GM21447 (cell line): ENCODE data around the gene HCK.

Experiments
- ATAC-seq: cut with Tn5 transposase; IDR thresholded peaks from one replicate; pipeline ENCODE4 v1.9.1; 2021; ENCODE audit not compliant: unreplicated experiment

HCK gene

DNA sequence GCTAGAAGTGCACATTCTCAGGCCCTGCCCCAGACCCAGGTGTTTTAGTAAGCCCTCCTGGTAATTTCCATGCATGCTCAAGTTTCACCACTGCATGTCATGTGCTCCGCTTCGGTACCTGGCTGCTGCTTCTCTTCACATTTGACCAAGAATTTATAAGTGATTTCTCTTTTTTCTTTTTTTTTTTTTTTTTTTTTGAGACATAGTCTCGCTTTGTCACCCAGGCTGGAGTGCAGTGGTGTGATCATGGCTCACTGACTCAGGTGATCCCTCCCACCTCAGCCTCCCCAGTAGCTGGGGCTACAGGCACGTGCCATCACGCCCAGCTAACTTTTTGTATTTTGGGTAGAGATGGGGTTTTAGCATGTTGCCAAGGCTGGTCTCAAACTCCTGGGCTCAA is 73.5 kb downstream of the HCK start:
- no peak for ATAC-seq

DNA sequence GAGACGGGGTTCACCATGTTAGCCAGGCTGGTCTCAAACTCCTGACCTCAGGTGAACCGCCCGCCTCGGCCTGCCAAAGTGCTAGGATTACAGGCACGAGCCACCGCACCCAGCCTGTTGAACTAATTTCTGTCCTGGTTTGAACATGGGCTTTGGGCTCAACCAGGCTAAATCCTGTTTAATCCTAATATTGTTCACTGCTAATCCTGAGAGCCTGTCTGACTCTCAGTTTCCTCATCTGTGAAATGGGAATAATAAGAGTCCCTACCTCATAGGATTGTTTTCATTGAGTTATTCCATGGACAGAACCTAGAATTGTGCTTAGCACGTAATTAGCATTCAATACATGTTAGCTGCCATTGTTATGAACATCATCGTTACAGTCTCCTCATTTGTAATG is 74.9 kb downstream of the HCK start:
- no peak for ATAC-seq

DNA sequence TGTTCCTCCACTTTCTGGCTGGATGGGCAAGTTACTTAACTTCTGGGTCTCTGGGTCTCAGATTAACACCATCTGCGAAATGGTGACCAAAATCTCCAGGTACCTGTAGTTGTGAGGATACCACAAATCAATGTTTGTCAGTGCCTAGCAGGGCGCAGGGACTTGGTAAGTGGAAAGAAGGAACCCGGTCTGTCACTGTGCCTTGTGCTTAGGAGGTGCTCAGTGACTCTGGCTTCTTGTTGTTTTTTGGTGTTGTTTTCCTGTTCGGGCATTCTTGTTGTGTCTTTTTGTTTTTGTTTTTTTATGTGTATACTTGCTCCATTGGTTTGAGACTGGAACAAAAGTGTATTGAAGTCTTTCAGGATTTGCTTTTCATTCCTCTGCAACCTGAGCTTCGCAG is 75.3 kb downstream of the HCK start:
- ATAC-seq = no peak

DNA sequence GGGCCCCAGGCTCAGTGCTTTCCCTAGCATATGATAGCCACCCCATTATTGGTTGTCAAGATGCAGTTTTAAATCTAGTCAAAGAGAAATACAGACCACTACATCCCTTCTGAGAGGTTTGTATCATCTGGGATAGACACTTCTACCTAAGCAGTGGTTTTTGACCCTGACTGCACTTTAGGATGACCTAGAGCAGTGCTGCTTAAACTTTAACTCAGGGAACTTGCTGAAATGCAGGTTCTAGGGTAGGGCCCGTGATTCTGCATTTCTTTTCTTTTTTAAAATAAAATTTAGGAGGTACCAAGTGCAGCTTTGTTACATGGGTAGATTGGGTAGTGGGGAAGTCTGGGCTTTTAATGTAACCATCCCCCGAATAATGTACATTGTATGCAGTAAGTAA is 76.1 kb downstream of the HCK start:
- ATAC-seq = no peak

DNA sequence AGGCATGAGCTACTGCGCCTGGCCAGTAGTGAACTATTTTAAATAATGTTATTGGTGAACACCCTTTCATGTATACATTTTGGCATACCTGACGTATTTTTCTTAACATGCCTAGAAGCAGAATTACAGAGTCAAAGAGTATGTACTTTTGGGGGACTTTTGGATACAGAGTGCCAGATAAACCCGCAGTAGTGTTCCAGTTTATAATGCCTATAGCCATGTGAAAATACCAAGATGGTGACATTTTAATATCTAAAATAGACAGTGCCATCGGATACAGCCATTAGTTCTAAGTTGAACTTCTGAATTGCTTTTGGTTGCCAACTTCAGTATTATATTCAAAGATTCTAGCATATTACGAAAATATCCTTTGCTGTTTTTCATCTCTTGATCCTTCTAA is 77.8 kb downstream of the HCK start:
- ATAC-seq = no peak

DNA sequence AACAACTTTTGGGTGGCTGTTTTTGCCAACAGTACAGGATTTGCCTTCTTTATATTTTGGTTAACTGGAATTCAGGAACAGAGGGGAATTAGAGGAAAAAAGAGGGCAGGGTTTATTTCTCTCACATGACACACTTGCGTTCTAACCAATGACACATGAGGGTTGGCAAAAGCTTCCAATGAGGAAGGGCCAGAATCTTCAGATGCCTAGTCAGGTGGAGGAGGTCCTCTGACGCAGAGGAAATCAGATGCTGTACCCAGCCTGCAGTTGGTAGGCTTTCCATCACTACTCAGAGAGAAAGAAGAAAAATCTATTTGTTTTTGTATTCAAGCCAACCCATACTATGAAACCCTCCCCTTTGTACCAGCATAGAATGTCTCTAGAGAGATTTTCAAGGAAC is 78.3 kb downstream of the HCK start:
- no peak for ATAC-seq

DNA sequence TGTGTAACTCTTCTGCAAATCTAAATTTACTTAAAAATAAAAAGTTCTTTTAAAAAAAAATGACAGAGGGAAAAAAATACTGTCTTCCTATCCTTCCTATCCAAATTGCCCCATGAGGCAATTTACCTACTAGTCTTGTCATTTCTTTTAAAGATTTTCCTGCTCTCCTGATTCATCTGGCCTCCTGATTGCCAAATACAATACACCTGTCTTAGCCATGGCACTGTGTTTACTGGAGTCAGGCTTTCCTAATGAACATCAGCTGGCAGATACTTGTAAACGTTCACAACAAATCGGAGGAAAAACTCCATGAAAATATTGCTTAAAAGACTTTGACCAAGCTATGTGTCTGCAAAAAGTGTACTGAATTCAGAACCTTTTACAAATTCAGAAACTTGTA is 78.9 kb downstream of the HCK start:
- no peak for ATAC-seq

DNA sequence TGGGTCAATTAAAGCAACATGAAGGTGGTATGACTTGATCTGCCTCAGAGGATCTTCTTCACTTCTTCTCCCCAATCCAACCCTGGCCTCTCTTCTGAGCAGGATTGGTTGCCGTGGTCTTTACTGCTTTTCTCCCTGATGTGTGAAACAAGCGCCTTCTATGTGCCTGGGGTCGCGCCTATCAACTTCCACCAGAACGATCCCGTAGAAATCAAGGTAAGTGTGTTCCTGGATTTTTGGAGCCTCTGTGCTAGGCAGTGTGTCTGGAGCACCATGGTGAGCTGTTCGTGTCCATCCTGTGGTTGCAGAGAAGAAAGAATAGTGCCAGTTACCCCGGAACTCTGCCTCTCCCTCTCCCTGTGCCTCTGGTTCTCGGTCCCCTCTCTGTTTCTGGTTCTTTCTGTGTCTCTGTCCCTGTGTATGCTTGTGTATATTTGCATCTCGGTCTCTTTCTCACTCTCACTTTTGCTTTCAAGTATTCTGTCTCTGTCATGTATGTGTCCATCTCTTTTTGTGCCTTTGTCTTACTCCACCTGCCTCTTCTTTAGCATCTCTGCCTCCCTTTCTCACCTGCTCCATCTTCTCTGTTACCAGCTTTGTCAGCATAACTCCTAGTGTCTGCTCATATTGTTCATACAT is 81.0 kb downstream of the HCK start:
- peak; percentile 81 for ATAC-seq

DNA sequence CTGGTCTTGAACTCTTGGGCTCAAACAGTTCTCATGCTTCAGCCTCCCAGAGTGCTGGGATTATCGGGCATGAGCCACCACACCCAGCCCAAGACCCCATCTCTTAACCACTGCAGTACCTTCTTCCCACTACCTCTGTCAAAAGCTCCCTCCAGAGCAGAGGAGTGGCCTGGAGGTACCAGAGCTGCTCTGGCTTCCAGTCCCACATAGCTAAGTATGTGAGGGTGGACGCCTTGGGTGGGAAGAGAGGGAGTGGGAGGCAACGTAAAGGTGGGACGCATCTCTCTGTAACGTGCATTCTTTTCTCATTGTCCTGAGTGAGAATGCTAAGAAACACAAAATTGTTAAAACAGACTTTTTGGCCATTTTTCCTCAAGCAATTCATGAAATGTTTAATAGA is 82.0 kb downstream of the HCK start:
- ATAC-seq = no peak

DNA sequence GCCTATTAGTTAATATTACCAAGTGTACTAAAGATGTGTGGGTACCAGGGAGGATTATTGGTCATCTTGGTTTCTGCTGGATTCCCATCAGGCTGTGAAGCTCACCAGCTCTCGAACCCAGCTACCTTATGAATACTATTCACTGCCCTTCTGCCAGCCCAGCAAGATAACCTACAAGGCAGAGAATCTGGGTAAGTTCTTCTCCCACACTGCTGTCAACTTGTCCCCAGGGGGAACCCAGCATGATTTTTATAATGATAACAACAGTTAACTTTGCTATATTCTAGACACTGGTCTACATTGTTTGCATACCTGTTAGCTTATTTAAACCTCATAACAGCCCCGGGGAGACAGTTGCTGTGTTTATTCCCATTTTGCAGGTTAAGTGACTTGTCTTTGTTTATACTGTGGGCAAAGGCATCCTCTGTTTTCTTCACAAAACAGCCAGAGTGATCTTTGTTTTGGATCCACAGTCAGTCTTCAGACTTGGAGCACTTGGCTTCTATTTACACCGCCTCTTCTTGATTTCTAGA is 84.0 kb downstream of the HCK start:
- ATAC-seq = no peak

DNA sequence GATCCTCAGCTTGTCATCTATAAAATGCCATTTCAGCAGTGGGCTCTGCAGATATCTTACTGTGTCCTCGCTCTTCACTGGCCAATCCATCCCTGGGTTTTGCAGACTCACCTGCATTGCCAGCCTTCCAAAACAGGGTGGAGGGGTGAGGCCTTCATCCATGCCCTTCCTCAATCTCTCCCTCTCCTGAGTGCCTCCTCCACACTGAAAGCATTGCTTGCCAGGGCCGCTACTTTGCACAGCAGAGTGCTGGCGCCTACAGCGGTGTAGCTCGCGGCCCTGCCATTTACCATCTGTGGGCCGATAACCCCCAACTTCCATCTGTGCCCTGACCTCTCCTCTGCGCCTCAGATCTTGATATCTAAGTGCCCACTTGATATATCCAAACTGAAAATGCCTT is 86.9 kb downstream of the HCK start:
- no peak for ATAC-seq

DNA sequence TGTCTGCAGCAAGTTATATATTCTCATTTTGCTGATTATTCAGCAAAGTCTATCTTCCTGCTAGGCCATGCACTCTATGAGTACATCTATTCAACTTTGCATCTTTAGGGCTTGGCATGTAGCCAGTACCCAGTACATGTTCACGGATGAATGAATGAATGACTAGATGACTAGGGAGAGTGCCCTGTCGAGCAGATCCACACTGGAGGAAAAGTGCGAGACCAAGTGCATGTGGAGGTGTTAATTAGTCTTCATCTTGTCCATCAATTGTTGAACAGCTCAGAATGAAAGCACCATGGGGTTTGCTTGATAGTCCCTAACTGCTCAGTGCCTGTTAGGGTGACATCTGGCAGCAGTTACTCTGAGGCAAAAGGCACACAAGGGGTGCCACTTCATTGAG is 87.9 kb downstream of the HCK start:
- ATAC-seq = no peak

DNA sequence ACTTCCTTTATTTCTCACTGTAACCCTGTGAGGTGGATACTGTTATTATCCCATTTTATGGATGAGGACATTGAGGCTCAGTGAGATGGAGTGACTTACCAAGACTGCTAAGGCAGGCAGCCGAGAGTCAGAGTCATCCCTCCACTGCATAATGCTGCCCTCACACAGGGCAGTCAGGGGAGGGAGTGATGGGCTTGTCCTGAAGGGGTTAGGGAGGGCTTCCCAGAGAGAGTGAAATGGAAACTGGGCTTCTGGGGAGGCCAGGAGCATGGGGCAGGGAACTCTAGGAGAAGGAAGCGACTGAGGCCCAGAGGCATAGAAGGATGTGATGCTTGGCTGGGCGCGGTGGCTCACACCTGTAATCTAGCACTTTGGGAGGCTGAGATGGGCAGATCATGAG is 88.6 kb downstream of the HCK start:
- ATAC-seq = no peak

DNA sequence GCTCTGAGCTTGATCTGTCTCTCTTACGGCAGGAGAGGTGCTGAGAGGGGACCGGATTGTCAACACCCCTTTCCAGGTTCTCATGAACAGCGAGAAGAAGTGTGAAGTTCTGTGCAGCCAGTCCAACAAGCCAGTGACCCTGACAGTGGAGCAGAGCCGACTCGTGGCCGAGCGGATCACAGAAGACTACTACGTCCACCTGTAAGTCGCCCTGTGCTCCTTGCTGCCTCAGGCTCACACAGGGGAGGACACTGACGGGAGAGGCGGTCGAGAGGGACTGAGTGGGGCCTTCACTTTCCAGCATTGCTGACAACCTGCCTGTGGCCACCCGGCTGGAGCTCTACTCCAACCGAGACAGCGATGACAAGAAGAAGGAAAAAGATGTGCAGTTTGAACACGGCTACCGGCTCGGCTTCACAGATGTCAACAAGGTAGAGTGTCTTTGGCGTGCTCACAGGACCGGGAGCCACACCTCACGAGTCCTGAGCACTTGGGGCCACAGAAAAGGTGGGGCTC is 89.5 kb downstream of the HCK start:
- ATAC-seq = no peak

DNA sequence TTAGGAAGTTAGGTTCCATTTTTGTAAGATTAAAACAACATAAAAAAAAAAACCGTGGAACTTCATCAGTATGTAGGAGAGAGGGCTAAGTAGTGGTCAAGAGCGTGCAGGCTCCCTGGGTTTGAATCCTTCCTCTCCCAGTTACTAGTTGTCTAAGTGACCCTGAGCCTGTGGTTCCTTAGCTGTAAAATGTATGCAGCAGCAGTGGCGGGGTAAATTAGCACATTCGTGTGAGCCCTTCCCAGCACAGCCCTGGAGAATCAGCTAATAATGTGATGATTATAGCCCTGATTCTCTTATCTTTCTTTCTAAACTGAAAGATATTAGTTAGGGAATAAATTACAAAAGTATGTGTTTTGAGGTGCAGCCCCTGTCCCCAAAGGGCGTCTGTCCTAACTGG is 90.0 kb downstream of the HCK start:
- ATAC-seq = no peak

DNA sequence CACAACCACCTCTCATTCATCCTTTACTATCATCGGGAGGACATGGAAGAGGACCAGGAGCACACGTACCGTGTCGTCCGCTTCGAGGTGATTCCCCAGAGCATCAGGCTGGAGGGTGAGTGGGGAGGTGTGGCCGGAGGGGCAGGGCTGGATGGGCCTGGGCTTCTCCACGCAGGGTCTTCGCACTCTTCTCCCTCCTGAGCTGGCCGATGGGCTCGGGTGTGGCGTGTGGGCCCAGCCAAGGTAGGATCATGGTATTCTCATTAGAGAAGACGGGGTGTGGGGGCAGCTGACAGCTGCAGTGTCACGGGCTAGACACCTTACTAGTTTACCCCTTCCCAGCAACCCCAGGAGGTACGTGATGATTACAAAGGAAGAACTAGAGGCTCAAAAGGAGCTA is 90.9 kb downstream of the HCK start:
- no peak for ATAC-seq

DNA sequence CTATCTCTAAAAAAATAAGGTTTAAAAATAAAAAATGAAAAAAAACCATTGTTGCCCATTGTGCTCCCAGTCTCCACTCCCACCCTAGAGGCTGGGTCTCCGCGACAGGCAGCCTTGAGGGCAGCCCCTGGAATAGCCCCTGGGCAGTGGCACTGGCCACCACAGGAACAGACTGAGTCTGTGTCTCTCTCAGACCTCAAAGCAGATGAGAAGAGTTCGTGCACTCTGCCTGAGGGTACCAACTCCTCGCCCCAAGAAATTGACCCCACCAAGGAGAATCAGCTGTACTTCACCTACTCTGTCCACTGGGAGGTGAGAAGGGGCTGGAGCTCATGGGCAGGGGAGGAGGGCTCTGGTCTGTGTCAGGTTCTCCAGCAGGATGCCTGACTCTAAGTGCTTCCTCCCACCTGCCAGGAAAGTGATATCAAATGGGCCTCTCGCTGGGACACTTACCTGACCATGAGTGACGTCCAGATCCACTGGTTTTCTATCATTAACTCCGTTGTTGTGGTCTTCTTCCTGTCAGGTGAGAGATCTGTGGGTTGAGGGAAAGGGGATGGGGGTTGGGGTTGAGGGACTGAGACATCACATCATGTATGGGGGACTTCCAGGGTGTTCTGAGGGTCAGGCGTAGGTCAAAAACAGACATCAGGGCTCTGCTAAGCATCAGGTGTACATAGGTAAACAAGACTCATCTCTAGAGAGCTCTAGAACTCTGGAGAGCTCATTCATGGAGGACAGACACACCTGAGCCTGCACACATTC is 93.0 kb downstream of the HCK start:
- ATAC-seq = no peak

DNA sequence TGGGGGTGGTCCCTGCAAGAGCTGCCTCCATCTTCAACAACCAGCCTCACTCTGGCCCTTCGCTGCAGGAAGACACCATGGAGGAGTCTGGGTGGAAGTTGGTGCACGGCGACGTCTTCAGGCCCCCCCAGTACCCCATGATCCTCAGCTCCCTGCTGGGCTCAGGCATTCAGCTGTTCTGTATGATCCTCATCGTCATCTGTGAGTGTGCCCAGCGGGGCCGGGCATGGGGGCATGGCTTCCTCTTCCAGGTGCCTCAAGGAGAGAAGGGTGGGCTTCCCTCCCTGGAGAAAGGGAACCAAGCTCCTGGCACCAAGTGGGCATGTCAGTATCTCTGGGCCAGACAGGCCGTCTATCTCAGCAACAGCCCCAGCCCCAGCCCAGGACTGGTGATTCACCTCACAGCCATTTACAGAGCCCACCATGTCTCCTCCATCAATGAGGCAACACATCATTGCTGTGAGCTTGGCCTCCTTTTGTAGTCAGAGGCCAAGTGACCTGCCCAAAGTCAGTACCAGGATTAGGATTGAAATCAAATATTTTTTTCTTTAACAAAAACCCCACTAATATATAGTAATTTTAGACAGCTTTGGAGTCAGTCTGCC is 97.6 kb downstream of the HCK start:
- no peak for ATAC-seq

DNA sequence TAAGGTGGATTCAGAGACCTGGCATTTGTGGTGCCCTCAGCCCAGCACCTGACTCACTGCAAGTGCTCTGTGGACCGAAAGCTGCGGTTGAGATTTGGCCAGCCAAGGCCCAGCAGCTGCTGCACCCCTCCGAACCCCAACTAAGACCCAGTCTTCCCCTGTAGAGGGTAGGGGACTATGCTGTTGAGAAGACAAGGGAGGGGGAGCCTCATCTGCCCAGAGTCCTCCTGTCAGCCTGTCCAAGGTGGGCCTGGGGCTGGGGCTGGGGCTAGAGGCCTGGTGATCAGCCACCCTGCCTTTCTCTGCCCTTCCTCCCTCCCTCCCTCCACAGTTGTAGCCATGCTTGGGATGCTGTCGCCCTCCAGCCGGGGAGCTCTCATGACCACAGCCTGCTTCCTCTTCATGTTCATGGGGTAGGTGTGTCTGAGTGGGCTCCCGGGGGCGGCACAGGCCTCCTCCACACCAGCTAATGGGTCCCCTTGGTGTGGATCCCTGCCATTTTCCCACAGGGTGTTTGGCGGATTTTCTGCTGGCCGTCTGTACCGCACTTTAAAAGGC is 98.3 kb downstream of the HCK start:
- no peak for ATAC-seq
